GM12891 (cell line): ENCODE results near the gene EFEMP1.

Experiments used
- POLR2A ChIP-seq: IDR thresholded peaks from 2 replicates; pipeline ENCODE4 v1.6.1; 2011; ENCODE audit warnings: low read depth, low read length, control low read depth
- POLR2AphosphoS5 ChIP-seq: IDR thresholded peaks from 2 replicates; pipeline ENCODE4 v1.6.1; 2011; ENCODE audit warnings: low read depth, low read length, control low read depth
- SPI1 ChIP-seq: IDR thresholded peaks from 2 replicates; pipeline ENCODE4 v1.6.1; 2011; ENCODE audit warnings: low read depth, low read length, control low read depth

GRCh38 chr2:55843994-55844345, 79.6 kb downstream of the EFEMP1 start:
- no peak for TF ChIP-seq POLR2A
- no peak for TF ChIP-seq POLR2AphosphoS5
- no peak for TF ChIP-seq SPI1
